ENCODE measurements around the gene SMYD4. TPM values are rescaled to one million over a fixed set of nuclear protein-coding genes. Genes with fewer than 3 reads are reported as not detected.
A peak's percentile ranks its signal among the peaks of the same experiment; 100 is the strongest.

Gene SMYD4
- total RNA-seq, 4 donors from 2014 or later: 15.1 to 18.1 (median 16.7) TPM

DNA sequence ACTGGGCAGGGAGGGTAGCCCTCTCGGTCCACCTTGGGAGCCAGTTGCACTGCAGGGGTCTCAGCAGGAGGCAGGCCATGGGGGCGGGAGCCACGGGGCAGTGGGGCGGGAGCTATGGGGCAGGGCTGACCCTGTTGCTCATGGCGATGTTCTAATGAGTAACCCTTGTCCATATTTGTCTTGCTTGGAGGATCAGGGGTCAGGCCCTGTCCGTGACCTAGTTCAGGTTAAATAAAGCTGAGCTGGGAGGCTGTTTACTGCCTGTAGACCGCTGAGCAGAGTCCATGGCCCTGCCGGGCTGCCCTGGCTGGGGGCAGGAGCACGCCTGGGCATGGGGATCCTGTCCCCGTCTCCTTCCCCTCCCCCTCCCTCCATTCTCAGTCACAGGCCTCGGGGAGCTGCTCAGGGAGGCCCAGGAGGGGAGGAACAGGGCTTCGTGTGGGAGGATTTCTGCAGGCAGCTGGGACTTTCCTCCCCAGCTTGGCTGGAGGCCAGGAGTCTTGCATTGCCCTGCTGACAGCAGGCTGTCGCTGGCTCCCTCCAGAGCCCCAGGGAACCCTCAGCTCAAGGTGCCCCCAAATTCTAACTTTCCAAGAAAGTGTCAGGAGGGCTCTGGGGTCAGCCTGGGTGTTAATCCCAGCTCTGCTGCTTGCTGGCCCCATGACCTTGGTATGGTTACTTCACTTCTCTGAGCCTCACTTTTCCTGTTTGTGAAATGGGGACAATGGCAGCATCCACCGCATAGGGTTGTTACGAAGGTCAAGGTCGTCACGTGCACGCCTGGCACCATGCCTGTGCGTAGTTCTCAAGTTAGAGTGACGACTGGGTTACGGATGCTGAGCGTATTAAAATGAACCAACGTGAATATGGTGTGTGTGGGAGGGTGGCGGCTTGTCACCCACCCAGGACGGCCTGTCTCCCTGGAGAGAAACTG, 93.1 kb downstream of the SMYD4 start:
- H3K9me3 ChIP-seq: no peaks in the 10 kb centered on the region
- H3K4me3 ChIP-seq: no peak overlapping the region
- peaks cover 10 to 16% of the 10 kb centered on the region in 2 donors for H3K4me1 ChIP-seq
- H3K27ac ChIP-seq: peak overlapping the region; percentile 5 to 46 (median 8)
- intact Hi-C loops (cut with DNase I; ENCODE audit: low total_unique reads): no loop called here
- no peaks in the 10 kb centered on the region for H3K27me3 ChIP-seq
- TF ChIP-seq, protein P1, sequence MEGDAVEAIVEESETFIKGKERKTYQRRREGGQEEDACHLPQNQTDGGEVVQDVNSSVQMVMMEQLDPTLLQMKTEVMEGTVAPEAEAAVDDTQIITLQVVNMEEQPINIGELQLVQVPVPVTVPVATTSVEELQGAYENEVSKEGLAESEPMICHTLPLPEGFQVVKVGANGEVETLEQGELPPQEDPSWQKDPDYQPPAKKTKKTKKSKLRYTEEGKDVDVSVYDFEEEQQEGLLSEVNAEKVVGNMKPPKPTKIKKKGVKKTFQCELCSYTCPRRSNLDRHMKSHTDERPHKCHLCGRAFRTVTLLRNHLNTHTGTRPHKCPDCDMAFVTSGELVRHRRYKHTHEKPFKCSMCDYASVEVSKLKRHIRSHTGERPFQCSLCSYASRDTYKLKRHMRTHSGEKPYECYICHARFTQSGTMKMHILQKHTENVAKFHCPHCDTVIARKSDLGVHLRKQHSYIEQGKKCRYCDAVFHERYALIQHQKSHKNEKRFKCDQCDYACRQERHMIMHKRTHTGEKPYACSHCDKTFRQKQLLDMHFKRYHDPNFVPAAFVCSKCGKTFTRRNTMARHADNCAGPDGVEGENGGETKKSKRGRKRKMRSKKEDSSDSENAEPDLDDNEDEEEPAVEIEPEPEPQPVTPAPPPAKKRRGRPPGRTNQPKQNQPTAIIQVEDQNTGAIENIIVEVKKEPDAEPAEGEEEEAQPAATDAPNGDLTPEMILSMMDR (IDR thresholded peaks at IDR 0.05 in 4 of 5, conservative IDR thresholded peaks at IDR 0.05 in 1 of 5): no peak
- TF ChIP-seq POLR2A (IDR thresholded peaks at IDR 0.05): no peak
- ATAC-seq (peak; percentile 32 to 43), DNase-seq (peak in 1 of 2 donors; percentile 54)
- H3K36me3 ChIP-seq: peaks cover 0 to 55% of the 10 kb centered on the region in 2 donors
- in situ Hi-C loops (cut with MboI; ENCODE audit: low sequenced_read_pairs in 4 of 4): no loop called here

- Histone ChIP-seq H3K4me1 (peaks cover 15 to 22% of the 10 kb centered on the region in 2 donors), H3K36me3 (peaks cover 0 to 55% of the 10 kb centered on the region in 2 donors), H3K27ac (peak overlapping the region; percentile 5 to 46 (median 8)), H3K4me3 (no peak overlapping the region), H3K27me3 (no peaks in the 10 kb centered on the region), H3K9me3 (no peaks in the 10 kb centered on the region)
- intact Hi-C loops (cut with DNase I; ENCODE audit: low total_unique reads) (no loop called here), in situ Hi-C loops (cut with MboI; ENCODE audit: low sequenced_read_pairs in 4 of 4) (no loop called here)
- DNase-seq: no peak
- no peak for ATAC-seq
- no peak for TF ChIP-seq POLR2A (IDR thresholded peaks at IDR 0.05)
- TF ChIP-seq, protein P1 (IDR thresholded peaks at IDR 0.05 in 4 of 5, conservative IDR thresholded peaks at IDR 0.05 in 1 of 5): no peak
Measured at GRCh38 chr17:1735834-1736347, 93.8 kb downstream of the SMYD4 start.

GRCh38 chr17:1735418-1735817, 94.3 kb downstream of the SMYD4 start:
- peaks cover 0 to 55% of the 10 kb centered on the region in 2 donors for H3K36me3 ChIP-seq
- H3K27ac ChIP-seq: peak overlapping the region in 2 of 4 donors; percentile 7 to 46
- TF ChIP-seq POLR2A (IDR thresholded peaks at IDR 0.05): no peak
- TF ChIP-seq, protein P1 (IDR thresholded peaks at IDR 0.05 in 4 of 5, conservative IDR thresholded peaks at IDR 0.05 in 1 of 5): no peak
- ATAC-seq (no peak), DNase-seq (no peak)
- H3K27me3 ChIP-seq: no peaks in the 10 kb centered on the region
- peaks cover 20 to 26% of the 10 kb centered on the region in 2 donors for H3K4me1 ChIP-seq
- H3K9me3 ChIP-seq: no peaks in the 10 kb centered on the region
- no peak overlapping the region for H3K4me3 ChIP-seq
- in situ Hi-C loops (cut with MboI; ENCODE audit: low sequenced_read_pairs in 4 of 4): no loop called here
- intact Hi-C loops (cut with DNase I; ENCODE audit: low total_unique reads): no loop called here

GRCh38 chr17:1733759-1734158, 95.9 kb downstream of the SMYD4 start:
- DNase-seq (no peak), ATAC-seq (no peak)
- H3K27me3 ChIP-seq: no peaks in the 10 kb centered on the region
- peak overlapping the region in 2 of 4 donors; percentile 99 to 100 for H3K27ac ChIP-seq
- intact Hi-C loops (cut with DNase I; ENCODE audit: low total_unique reads) (no loop called here), in situ Hi-C loops (cut with MboI; ENCODE audit: low sequenced_read_pairs in 4 of 4) (no loop called here)
- H3K36me3 ChIP-seq: peaks cover 0 to 63% of the 10 kb centered on the region in 2 donors
- H3K9me3 ChIP-seq: no peaks in the 10 kb centered on the region
- TF ChIP-seq, protein P1 (IDR thresholded peaks at IDR 0.05 in 4 of 5, conservative IDR thresholded peaks at IDR 0.05 in 1 of 5): no peak
- no peak for TF ChIP-seq POLR2A (IDR thresholded peaks at IDR 0.05)
- peaks cover 31 to 36% of the 10 kb centered on the region in 2 donors for H3K4me1 ChIP-seq
- H3K4me3 ChIP-seq: no peak overlapping the region
